ENCODE measurements around the gene RPS16.

Gene RPS16

DNA sequence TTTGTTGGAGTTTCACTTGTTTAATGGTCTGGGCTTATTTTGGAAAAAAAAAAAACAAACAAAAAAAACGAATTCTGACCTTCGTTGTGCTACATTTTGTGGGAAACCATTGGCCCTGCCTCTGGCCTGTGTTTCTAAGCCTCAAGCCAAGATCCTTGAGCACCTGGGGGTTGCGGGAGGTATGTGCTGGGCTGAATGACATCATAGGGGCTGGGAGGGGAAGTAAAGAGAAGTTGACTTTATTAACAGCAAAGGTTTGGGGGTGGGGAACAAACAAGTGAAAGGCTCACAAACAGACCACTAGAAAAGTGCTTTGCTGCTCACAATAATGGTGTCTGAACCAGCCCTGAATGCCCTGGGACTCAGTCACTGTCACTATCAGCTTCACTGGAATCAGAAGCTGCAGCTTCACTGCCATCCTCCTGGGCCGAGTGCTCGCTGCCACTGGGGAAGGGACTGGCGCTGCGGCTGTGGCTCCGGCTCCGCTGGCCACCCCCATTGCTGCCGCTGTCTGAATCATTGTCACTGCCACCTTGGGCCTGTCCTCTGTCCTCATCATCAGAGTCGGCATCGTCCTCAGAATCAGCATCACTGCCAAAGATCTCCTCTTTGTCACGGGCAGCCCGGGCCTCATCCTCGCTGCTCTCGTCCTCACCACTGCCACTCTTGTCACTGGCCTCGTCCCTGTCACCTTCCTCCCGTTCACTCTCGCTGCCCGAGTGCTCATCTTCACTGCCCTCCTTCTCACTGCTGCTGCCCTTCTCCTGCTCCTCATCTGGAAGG is 49.9 kb downstream of the RPS16 start:
- no peak for DNase-seq (ENCODE audit: low spot score)

DNA sequence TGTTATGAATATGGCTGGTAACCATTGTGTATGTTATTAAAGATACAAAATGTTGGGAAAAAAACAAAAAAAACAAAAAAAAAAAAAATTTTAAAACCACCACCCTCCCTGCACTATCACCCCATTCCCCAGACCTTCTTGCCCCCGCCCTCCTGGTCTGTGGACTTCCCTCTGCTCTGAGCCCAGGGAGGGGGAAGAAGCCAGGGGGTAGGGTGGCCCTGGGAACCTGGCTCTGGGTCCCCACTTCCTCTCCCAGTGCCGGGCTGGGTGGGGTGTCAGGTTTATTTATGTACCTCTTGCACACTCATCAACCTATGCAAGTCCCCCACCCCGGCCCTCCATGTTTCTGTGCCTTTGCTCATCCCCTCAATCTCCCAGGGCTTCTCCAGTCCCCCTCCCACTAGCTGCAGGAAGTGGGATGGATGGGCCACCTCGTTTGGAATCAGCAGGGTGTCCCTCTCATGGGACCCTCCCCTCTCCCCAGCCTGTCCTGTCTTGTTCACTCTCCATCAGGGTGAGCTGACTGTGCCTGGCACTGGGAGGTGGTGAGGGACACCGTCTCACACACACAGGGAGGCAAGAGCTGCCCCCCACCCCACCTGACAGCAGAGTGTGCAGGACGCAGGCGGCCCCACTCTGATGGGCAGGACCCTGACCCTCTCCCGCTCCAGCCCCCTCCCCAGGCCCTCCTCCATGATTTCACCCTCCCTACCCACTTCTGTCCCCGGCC is 50.7 kb downstream of the RPS16 start:
- no peak for DNase-seq (ENCODE audit: low spot score)
